ENCODE data around the gene ITPKC. TPM values are rescaled to one million over a fixed set of nuclear protein-coding genes. Genes with fewer than 3 reads are reported as not detected.
A peak's percentile ranks its signal among the peaks of the same experiment; 100 is the strongest.

ITPKC gene
- total and polyA plus RNA-seq, 2 experiments from 2014 or later = 5.3 to 12.6 TPM

DNA sequence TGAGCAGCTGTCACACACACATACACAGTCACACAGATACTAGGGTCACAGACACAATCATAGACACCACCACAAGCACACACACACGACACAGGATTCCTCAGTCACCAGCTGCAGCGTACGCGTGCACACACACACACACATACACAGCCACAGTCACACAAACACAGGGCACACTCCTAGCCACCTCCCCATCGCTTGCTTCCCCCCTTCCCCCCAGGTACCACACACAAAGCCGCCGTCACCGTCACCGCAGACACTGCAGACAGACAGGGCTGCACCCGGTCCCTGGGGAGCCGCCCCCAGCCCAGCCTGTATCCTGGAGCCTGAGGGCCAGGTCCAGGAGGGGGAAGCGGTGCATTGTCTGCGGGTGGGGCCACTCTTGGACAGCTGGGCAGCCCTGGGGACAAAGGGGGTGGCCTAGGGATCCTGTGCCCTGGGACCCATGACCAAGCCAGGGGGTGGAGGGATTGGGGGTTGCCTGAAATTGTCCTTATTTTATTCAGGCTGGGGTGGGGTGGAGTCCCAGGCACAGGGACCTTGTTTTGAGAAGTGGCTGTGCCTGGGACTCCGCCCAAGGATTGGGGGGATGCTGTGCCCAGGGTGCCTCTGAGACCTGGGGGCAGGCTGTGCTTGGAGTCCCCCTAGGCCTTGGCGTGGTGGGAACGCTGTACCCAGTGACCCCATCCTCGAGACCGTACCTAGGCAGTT, 27.4 kb upstream of the ITPKC start:
- TF ChIP-seq EZH2 (IDR thresholded peaks at IDR 0.05; ENCODE audit: low read depth, unreplicated experiment) (no peak), ZNF331 (CRISPR knock-in tag; IDR thresholded peaks at IDR 0.05; ENCODE audit: low read depth) (no peak), JUNB (IDR thresholded peaks at IDR 0.05; ENCODE audit: unreplicated experiment) (no peak), STAT1 (IDR thresholded peaks at IDR 0.05; ENCODE audit: unreplicated experiment) (no peak), POLR2AphosphoS5 (IDR thresholded peaks at IDR 0.05; ENCODE audit: low read depth) (no peak), ZNF114 (CRISPR knock-in tag; IDR thresholded peaks at IDR 0.05) (no peak), CREB1 (CRISPR knock-in tag; IDR thresholded peaks at IDR 0.05; ENCODE audit: low read depth) (no peak), EZH2phosphoT487 (IDR thresholded peaks at IDR 0.05; ENCODE audit: unreplicated experiment) (no peak), NANOG (IDR thresholded peaks at IDR 0.05; ENCODE audit: borderline replicate concordance) (no peak)
- TF ChIP-seq, protein P1, sequence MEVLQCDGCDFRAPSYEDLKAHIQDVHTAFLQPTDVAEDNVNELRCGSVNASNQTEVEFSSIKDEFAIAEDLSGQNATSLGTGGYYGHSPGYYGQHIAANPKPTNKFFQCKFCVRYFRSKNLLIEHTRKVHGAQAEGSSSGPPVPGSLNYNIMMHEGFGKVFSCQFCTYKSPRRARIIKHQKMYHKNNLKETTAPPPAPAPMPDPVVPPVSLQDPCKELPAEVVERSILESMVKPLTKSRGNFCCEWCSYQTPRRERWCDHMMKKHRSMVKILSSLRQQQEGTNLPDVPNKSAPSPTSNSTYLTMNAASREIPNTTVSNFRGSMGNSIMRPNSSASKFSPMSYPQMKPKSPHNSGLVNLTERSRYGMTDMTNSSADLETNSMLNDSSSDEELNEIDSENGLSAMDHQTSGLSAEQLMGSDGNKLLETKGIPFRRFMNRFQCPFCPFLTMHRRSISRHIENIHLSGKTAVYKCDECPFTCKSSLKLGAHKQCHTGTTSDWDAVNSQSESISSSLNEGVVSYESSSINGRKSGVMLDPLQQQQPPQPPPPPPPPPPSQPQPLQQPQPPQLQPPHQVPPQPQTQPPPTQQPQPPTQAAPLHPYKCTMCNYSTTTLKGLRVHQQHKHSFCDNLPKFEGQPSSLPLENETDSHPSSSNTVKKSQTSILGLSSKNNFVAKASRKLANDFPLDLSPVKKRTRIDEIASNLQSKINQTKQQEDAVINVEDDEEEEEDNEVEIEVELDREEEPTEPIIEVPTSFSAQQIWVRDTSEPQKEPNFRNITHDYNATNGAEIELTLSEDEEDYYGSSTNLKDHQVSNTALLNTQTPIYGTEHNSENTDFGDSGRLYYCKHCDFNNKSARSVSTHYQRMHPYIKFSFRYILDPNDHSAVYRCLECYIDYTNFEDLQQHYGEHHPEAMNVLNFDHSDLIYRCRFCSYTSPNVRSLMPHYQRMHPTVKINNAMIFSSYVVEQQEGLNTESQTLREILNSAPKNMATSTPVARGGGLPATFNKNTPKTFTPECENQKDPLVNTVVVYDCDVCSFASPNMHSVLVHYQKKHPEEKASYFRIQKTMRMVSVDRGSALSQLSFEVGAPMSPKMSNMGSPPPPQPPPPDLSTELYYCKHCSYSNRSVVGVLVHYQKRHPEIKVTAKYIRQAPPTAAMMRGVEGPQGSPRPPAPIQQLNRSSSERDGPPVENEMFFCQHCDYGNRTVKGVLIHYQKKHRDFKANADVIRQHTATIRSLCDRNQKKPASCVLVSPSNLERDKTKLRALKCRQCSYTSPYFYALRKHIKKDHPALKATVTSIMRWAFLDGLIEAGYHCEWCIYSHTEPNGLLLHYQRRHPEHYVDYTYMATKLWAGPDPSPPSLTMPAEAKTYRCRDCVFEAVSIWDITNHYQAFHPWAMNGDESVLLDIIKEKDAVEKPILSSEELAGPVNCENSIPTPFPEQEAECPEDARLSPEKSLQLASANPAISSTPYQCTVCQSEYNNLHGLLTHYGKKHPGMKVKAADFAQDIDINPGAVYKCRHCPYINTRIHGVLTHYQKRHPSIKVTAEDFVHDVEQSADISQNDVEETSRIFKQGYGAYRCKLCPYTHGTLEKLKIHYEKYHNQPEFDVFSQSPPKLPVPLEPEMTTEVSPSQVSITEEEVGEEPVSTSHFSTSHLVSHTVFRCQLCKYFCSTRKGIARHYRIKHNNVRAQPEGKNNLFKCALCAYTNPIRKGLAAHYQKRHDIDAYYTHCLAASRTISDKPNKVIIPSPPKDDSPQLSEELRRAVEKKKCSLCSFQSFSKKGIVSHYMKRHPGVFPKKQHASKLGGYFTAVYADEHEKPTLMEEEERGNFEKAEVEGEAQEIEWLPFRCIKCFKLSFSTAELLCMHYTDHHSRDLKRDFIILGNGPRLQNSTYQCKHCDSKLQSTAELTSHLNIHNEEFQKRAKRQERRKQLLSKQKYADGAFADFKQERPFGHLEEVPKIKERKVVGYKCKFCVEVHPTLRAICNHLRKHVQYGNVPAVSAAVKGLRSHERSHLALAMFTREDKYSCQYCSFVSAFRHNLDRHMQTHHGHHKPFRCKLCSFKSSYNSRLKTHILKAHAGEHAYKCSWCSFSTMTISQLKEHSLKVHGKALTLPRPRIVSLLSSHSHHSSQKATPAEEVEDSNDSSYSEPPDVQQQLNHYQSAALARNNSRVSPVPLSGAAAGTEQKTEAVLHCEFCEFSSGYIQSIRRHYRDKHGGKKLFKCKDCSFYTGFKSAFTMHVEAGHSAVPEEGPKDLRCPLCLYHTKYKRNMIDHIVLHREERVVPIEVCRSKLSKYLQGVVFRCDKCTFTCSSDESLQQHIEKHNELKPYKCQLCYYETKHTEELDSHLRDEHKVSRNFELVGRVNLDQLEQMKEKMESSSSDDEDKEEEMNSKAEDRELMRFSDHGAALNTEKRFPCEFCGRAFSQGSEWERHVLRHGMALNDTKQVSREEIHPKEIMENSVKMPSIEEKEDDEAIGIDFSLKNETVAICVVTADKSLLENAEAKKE (CRISPR knock-in tag; IDR thresholded peaks at IDR 0.05) = no peak
- TF ChIP-seq, protein P2, sequence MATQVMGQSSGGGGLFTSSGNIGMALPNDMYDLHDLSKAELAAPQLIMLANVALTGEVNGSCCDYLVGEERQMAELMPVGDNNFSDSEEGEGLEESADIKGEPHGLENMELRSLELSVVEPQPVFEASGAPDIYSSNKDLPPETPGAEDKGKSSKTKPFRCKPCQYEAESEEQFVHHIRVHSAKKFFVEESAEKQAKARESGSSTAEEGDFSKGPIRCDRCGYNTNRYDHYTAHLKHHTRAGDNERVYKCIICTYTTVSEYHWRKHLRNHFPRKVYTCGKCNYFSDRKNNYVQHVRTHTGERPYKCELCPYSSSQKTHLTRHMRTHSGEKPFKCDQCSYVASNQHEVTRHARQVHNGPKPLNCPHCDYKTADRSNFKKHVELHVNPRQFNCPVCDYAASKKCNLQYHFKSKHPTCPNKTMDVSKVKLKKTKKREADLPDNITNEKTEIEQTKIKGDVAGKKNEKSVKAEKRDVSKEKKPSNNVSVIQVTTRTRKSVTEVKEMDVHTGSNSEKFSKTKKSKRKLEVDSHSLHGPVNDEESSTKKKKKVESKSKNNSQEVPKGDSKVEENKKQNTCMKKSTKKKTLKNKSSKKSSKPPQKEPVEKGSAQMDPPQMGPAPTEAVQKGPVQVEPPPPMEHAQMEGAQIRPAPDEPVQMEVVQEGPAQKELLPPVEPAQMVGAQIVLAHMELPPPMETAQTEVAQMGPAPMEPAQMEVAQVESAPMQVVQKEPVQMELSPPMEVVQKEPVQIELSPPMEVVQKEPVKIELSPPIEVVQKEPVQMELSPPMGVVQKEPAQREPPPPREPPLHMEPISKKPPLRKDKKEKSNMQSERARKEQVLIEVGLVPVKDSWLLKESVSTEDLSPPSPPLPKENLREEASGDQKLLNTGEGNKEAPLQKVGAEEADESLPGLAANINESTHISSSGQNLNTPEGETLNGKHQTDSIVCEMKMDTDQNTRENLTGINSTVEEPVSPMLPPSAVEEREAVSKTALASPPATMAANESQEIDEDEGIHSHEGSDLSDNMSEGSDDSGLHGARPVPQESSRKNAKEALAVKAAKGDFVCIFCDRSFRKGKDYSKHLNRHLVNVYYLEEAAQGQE (IDR thresholded peaks at IDR 0.05; ENCODE audit: unreplicated experiment) = no peak
- TF ChIP-seq, protein P3, sequence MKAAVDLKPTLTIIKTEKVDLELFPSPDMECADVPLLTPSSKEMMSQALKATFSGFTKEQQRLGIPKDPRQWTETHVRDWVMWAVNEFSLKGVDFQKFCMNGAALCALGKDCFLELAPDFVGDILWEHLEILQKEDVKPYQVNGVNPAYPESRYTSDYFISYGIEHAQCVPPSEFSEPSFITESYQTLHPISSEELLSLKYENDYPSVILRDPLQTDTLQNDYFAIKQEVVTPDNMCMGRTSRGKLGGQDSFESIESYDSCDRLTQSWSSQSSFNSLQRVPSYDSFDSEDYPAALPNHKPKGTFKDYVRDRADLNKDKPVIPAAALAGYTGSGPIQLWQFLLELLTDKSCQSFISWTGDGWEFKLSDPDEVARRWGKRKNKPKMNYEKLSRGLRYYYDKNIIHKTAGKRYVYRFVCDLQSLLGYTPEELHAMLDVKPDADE (IDR thresholded peaks at IDR 0.05) = no peak
- TF ChIP-seq, protein P4, sequence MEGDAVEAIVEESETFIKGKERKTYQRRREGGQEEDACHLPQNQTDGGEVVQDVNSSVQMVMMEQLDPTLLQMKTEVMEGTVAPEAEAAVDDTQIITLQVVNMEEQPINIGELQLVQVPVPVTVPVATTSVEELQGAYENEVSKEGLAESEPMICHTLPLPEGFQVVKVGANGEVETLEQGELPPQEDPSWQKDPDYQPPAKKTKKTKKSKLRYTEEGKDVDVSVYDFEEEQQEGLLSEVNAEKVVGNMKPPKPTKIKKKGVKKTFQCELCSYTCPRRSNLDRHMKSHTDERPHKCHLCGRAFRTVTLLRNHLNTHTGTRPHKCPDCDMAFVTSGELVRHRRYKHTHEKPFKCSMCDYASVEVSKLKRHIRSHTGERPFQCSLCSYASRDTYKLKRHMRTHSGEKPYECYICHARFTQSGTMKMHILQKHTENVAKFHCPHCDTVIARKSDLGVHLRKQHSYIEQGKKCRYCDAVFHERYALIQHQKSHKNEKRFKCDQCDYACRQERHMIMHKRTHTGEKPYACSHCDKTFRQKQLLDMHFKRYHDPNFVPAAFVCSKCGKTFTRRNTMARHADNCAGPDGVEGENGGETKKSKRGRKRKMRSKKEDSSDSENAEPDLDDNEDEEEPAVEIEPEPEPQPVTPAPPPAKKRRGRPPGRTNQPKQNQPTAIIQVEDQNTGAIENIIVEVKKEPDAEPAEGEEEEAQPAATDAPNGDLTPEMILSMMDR (conservative IDR thresholded peaks at IDR 0.05; ENCODE audit: low read depth in 2 of 2) = no peak
- DNase-seq (ENCODE audit: low spot score) (peak; percentile 47), ATAC-seq (peak; percentile 12)
- Histone ChIP-seq H3K79me2 (replicated peaks; ENCODE audit: insufficient read depth) (peaks cover 19% of the 10 kb centered on the region), H3K27me3 (ENCODE audit: insufficient read depth) (no peaks in the 10 kb centered on the region), H3K27ac (ENCODE audit: low read depth) (no peak overlapping the region), H3K4me1 (ENCODE audit: insufficient read depth) (peaks cover 8% of the 10 kb centered on the region; the same call in 1 of the 2 replicates), H3K36me3 (ENCODE audit: insufficient read depth) (0 out of 2 replicates have a peak, but pooled peaks cover under 1% of the 10 kb centered on the region), H3K4me2 (peak overlapping the region; percentile 94), H4K20me1 (replicated peaks; ENCODE audit: insufficient read depth) (peaks cover 8% of the 10 kb centered on the region), H2AFZ (no peak overlapping the region), H3F3A (replicated peaks; ENCODE audit: low read depth) (no peaks in the 10 kb centered on the region; the same call in 1 of the 2 replicates), H3K4me3 (peak overlapping the region; percentile 78), H3K9me2 (ENCODE audit: insufficient read depth) (no peaks in the 10 kb centered on the region)
- no peak overlapping the region for H3K27ac Mint-ChIP-seq
- peaks cover 20% of the 10 kb centered on the region for H3K36me3 Mint-ChIP-seq (ENCODE audit: low read depth)
- peaks cover 17% of the 10 kb centered on the region for H3K4me1 Mint-ChIP-seq
- no peaks in the 10 kb centered on the region; the same call in 2 of the 3 replicates for H3K9me3 Mint-ChIP-seq
- no peak overlapping the region; the same call in 2 of the 3 replicates for H3K4me3 Mint-ChIP-seq
- H3K27me3 Mint-ChIP-seq (ENCODE audit: insufficient read depth, low read depth, poor library complexity) = peaks cover 4% of the 10 kb centered on the region

Measured in GM23338 (cell line).